Stimulated activated effector memory CD8-positive, alpha-beta T cell treated with anti-CD3 and anti-CD28 coated beads, Interleukin-12 subunit alpha, Interleukin-12 subunit beta, amount 100 ng/mL, for 72 hours (primary cell): Measurements from ENCODE around the gene RBMY1F.
"Not testable (repeated sequence)": the region's sequence is repeated elsewhere in the genome, so short reads cannot be mapped to it uniquely, and the experiment has no call there.

Experiments used
- ATAC-seq: fragments of 150-1000 bp; cut with Tn5 transposase; 2 replicates; pipeline ENCODE4 v1.10.0; 2021
- DNase-seq, 2 donors: peaks; one replicate each; pipeline ENCODE4 v3.0.0; 2021 to 2022; ENCODE audit warnings: low spot score in 2 of 2
- H3K27ac Mint-ChIP-seq: one replicate; pipeline ENCODE4 v1.8.0; 2022; ENCODE audit warnings: mild to moderate bottlenecking, mixed read lengths
- H3K36me3 Mint-ChIP-seq: one replicate; pipeline ENCODE4 v1.8.0; 2022; ENCODE audit warnings: mild to moderate bottlenecking, mixed read lengths
- H3K4me1 Mint-ChIP-seq: one replicate; pipeline ENCODE4 v1.8.0; 2022; ENCODE audit warnings: mixed read lengths
- H3K4me3 Mint-ChIP-seq: one replicate; pipeline ENCODE4 v1.8.0; 2022; ENCODE audit warnings: mild to moderate bottlenecking, mixed read lengths
- H3K9me3 Mint-ChIP-seq: one replicate; pipeline ENCODE4 v1.8.0; 2022; ENCODE audit warnings: mixed read lengths

The RBMY1F gene

GRCh38 chrY:22182823-22183222, at the start of gene RBMY1F:
Gene RBMY1F (minus strand): TSS chrY:22182923. CDS start chrY:22180969, 1,954 bp downstream.
- H3K27ac Mint-ChIP-seq, H3K9me3 Mint-ChIP-seq, H3K4me1 Mint-ChIP-seq, ATAC-seq, H3K36me3 Mint-ChIP-seq, DNase-seq, H3K4me3 Mint-ChIP-seq: not testable (repeated sequence)

GRCh38 chrY:22151144-22151543, 31.6 kb downstream of the RBMY1F start:
- ATAC-seq, H3K4me1 Mint-ChIP-seq, H3K36me3 Mint-ChIP-seq, DNase-seq, H3K27ac Mint-ChIP-seq, H3K4me3 Mint-ChIP-seq, H3K9me3 Mint-ChIP-seq: not testable (repeated sequence)

GRCh38 chrY:22141011-22141695, 41.6 kb downstream of the RBMY1F start:
- ATAC-seq, H3K4me1 Mint-ChIP-seq, H3K27ac Mint-ChIP-seq, H3K9me3 Mint-ChIP-seq, DNase-seq, H3K4me3 Mint-ChIP-seq, H3K36me3 Mint-ChIP-seq: not testable (repeated sequence)

- not testable (repeated sequence) for H3K27ac Mint-ChIP-seq, H3K9me3 Mint-ChIP-seq
These were observed 48.0 kb downstream of the RBMY1F start for GRCh38 chrY:22134719-22135118.

GRCh38 chrY:22130494-22130893, 52.2 kb downstream of the RBMY1F start:
- H3K9me3 Mint-ChIP-seq, H3K36me3 Mint-ChIP-seq, H3K4me3 Mint-ChIP-seq, H3K4me1 Mint-ChIP-seq, H3K27ac Mint-ChIP-seq, DNase-seq, ATAC-seq: not testable (repeated sequence)

More at GRCh38 chrY:22134719-22135118, 48.0 kb downstream of the RBMY1F start:
- H3K36me3 Mint-ChIP-seq, ATAC-seq, DNase-seq, H3K4me1 Mint-ChIP-seq, H3K4me3 Mint-ChIP-seq: not testable (repeated sequence)
